Cerebellar cortex (tissue), 1 donor: Measurements from ENCODE around the gene YIPF7.

Experiments
- DNase-seq: peaks from one replicate; pipeline ENCODE4 v3.0.0-alpha.2; 2015; ENCODE audit warnings: low spot score

Gene YIPF7

GRCh38 chr4:44623676-44624075, 27.7 kb downstream of the YIPF7 start:
- DNase-seq, result no peak

GRCh38 chr4:44616621-44617020, 34.8 kb downstream of the YIPF7 start:
- DNase-seq, result no peak

DNA sequence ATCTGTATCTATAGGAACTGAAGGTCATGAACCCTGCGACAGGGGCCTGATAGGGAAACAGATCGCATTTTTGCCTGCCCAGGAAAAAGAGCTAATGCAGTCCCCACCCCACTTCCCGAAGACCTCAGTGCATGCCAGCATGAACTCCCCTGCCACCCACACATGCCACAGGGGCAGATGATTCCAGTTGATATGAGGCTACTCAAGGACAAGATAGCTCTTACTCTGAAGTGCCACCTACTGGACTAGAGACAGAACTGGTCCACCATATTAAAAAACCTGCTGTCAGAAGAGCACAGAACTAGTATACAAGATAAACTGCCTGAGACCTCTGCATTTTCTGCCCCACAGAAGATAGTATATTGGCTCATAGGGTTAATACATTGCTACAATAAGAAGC, 68.0 kb downstream of the YIPF7 start:
- DNase-seq, result no peak

DNA sequence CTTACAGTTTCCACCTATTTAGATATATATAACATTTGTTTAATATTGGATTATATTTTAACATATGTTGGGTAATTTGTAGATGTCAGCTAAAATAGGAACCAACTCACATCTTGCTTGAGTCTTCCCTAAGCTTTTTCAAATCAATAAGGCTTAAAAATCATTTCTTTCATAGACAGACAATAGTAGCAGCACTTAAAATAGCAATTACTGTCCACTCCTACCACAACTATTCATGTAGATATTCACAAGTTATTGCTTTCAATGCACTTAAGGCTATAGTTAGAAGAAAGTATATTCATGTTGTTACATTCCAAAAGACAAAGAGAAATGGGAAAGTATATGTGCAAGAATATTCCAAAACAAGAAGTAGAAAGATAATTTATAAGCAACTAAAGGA, 71.2 kb downstream of the YIPF7 start:
- no peak for DNase-seq

GRCh38 chr4:44578954-44579353, 72.5 kb downstream of the YIPF7 start:
- DNase-seq, result no peak
